Measurements from ENCODE around the gene TNS4. TPM values are rescaled to one million over a fixed set of nuclear protein-coding genes. Genes with fewer than 3 reads are reported as not detected.

Gene TNS4
- total RNA-seq, 1 experiment from 2014 or later = 0.59 TPM

DNA sequence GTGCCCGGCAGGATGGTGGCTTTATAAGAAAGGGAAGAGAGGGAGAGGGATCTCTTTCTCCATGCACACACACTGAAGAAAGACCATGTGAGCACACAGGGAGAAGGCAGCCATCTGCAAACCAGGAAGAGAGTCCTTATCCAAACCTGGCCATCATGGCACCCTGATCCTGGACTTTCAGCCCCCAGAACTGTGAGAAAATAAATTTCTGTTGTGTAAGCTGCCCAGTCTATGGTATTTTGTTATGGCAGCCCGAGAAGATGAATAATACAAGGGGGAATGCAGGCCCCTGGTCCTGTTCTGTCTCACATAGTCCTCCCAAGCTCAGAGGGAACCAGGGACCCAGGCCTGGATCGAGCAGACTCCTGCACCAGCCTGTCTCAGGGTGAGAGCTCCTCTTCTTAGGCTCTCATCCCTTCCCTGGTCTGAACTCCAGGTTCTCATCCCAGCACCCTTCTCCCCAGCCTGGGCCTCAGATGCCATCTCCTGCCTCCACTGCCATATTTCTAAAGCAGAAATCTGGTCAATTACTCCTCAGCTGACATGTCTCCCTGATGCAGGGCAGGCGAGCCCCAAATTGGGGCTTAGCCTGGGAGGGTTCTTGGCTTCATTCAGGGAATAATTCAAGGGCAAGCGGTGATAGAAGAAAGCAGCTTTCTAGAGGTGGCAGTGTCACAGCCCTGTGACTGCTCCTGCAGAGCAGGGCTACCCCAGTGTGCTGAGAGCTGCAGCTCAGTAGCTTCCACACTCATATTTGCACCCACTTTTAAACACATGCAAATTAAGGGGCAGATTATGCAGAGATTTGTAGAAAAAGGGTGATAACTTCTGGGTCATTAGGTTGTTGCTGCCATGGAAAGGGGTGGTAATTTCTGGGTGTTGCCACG lies 29.3 kb downstream of the TNS4 start:
- Histone ChIP-seq H2BK15ac (ENCODE audit: low read depth, low read length) (no peak overlapping the region), H3K27me3 (ENCODE audit: insufficient read depth, low read length) (no peaks in the 10 kb centered on the region), H4K91ac (ENCODE audit: insufficient read length, low read depth, low read length) (no peak overlapping the region), H4K20me1 (ENCODE audit: control insufficient read depth, insufficient read depth, insufficient read length) (no peaks in the 10 kb centered on the region), H2BK120ac (ENCODE audit: low read depth, low read length, poor library complexity, severe bottlenecking) (no peak overlapping the region), H3K79me2 (ENCODE audit: insufficient read depth, low read length) (no peaks in the 10 kb centered on the region), H2BK20ac (ENCODE audit: low read depth, low read length, poor library complexity, severe bottlenecking) (no peak overlapping the region), H3K23me2 (ENCODE audit: insufficient read length, low read depth, low read length, poor library complexity, severe bottlenecking) (no peaks in the 10 kb centered on the region), H3K4me2 (ENCODE audit: insufficient read depth, insufficient read length, low read length) (no peak overlapping the region), H4K8ac (replicated peaks; ENCODE audit: insufficient read length, low read depth, low read length) (no peak overlapping the region), H2AFZ (ENCODE audit: low read length) (no peak overlapping the region), H3K4ac (ENCODE audit: low read depth, low read length) (no peak overlapping the region), H2AK5ac (ENCODE audit: insufficient read length, low read length) (no peak overlapping the region), H3K9me3 (ENCODE audit: control insufficient read depth, low read depth, low read length) (no peaks in the 10 kb centered on the region), H2BK12ac (ENCODE audit: insufficient read length, low read depth, low read length) (no peak overlapping the region), H3K27ac (ENCODE audit: insufficient read length, low read depth, low read length) (no peak overlapping the region), H3K9ac (ENCODE audit: extremely low read depth, insufficient read length, low read length) (no peak overlapping the region), H3K23ac (ENCODE audit: insufficient read length, low read depth, low read length) (no peak overlapping the region), H3K79me1 (ENCODE audit: insufficient read depth, low read depth, low read length, poor library complexity, severe bottlenecking) (no peaks in the 10 kb centered on the region), H4K5ac (ENCODE audit: insufficient read length, low read depth, low read length) (no peak overlapping the region), H3K18ac (ENCODE audit: insufficient read length, low read depth, low read length) (no peak overlapping the region), H2BK5ac (ENCODE audit: insufficient read length, low read length) (no peak overlapping the region), H3K14ac (ENCODE audit: insufficient read depth, low read length) (no peak overlapping the region), H3K56ac (ENCODE audit: insufficient read length, low read depth, low read length) (no peak overlapping the region), H3T11ph (ENCODE audit: low read length) (no peak overlapping the region), H3K4me1 (ENCODE audit: insufficient read depth, low read length) (peaks cover 5% of the 10 kb centered on the region; the same call in 1 of the 2 replicates)
- H3K27me3 Mint-ChIP-seq (ENCODE audit: low read depth) = peaks cover 7% of the 10 kb centered on the region; the same call in 1 of the 2 replicates
- no peak overlapping the region; a peak in 1 of 5 replicates for H3K4me3 Mint-ChIP-seq
- H3K4me1 Mint-ChIP-seq = peaks cover 24 to 29% of the 10 kb centered on the region in 2 experiments
- no CpG with 5 or more reads among the region's 6 CpGs for WGBS (ENCODE audit: extremely low coverage, insufficient read length, low lambda C conversion rate)
- H3K36me3 Mint-ChIP-seq (ENCODE audit: insufficient read depth in 1 of 3, low read depth in 3 of 3) = peaks cover 0 to 21% (median 9%) of the 10 kb centered on the region in 3 experiments; a peak in 5 of 7 replicates
- H3K27ac Mint-ChIP-seq = peak overlapping the region in 1 of 3 experiments; percentile 75; a peak in 2 of 7 replicates
- TF ChIP-seq, protein P1, sequence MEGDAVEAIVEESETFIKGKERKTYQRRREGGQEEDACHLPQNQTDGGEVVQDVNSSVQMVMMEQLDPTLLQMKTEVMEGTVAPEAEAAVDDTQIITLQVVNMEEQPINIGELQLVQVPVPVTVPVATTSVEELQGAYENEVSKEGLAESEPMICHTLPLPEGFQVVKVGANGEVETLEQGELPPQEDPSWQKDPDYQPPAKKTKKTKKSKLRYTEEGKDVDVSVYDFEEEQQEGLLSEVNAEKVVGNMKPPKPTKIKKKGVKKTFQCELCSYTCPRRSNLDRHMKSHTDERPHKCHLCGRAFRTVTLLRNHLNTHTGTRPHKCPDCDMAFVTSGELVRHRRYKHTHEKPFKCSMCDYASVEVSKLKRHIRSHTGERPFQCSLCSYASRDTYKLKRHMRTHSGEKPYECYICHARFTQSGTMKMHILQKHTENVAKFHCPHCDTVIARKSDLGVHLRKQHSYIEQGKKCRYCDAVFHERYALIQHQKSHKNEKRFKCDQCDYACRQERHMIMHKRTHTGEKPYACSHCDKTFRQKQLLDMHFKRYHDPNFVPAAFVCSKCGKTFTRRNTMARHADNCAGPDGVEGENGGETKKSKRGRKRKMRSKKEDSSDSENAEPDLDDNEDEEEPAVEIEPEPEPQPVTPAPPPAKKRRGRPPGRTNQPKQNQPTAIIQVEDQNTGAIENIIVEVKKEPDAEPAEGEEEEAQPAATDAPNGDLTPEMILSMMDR (conservative IDR thresholded peaks at IDR 0.05) = no peak
- peaks cover 16 to 17% of the 10 kb centered on the region in 2 experiments for H3K9me3 Mint-ChIP-seq
- DNase-seq = no peak
